Erythroblast (primary cell): ENCODE data around the gene PIAS4.

ENCODE experiments used
- GATA1 ChIP-seq: IDR thresholded peaks from 2 replicates; pipeline ENCODE4 v1.6.1; 2011; ENCODE audit warnings: low read depth, mild to moderate bottlenecking, control low read depth, low read length, moderate library complexity
- POLR2A ChIP-seq: IDR thresholded peaks from 2 replicates; pipeline ENCODE4 v1.6.1; 2011; ENCODE audit warnings: mild to moderate bottlenecking, low read length

- no peak for TF ChIP-seq POLR2A
- no peak for TF ChIP-seq GATA1
These were observed 16.8 kb upstream of the PIAS4 start for GRCh38 chr19:3990815-3991117.
